Keratinocyte (primary cell): ENCODE measurements around the gene KCNMA1.

ENCODE experiments used
- EZH2 ChIP-seq: IDR thresholded peaks from one replicate; pipeline ENCODE4 v1.6.1; 2012; ENCODE audit warnings: inconsistent platforms, mild to moderate bottlenecking, low read length, moderate library complexity
- TF ChIP-seq, protein P1 (sequence below), 3 experiments: IDR thresholded peaks in 1 of 3; conservative IDR thresholded peaks in 1 of 3; optimal IDR thresholded peaks in 1 of 3; 2 replicates in 2 of 3; 3 replicates in 1 of 3; pipeline versions ENCODE3 to v1.5.1; 2011; ENCODE audit warnings: low read length in 3 of 3, mild to moderate bottlenecking in 3 of 3, moderate library complexity in 2 of 3, control low read depth in 1 of 3, inconsistent platforms in 1 of 3; ENCODE audit not compliant: insufficient read depth in 2 of 3; ENCODE audit errors: extremely low read depth in 1 of 3

- TF ChIP-seq, protein P1, sequence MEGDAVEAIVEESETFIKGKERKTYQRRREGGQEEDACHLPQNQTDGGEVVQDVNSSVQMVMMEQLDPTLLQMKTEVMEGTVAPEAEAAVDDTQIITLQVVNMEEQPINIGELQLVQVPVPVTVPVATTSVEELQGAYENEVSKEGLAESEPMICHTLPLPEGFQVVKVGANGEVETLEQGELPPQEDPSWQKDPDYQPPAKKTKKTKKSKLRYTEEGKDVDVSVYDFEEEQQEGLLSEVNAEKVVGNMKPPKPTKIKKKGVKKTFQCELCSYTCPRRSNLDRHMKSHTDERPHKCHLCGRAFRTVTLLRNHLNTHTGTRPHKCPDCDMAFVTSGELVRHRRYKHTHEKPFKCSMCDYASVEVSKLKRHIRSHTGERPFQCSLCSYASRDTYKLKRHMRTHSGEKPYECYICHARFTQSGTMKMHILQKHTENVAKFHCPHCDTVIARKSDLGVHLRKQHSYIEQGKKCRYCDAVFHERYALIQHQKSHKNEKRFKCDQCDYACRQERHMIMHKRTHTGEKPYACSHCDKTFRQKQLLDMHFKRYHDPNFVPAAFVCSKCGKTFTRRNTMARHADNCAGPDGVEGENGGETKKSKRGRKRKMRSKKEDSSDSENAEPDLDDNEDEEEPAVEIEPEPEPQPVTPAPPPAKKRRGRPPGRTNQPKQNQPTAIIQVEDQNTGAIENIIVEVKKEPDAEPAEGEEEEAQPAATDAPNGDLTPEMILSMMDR (optimal IDR thresholded peaks at IDR 0.05 in 1 of 3, IDR thresholded peaks at IDR 0.05 in 1 of 3, conservative IDR thresholded peaks at IDR 0.05 in 1 of 3; ENCODE audit: extremely low read depth in 1 of 3, insufficient read depth in 2 of 3, low read length in 3 of 3): no peak
- TF ChIP-seq EZH2: no peak
These were observed 373.1 kb downstream of the KCNMA1 start for GRCh38 chr10:77264527-77264926.
